VCaP (cell line): ENCODE data around the gene NEUROG1.
A peak's percentile ranks its signal among the peaks of the same experiment; 100 is the strongest.

Source experiments
- H3K27ac ChIP-seq: fragments of 450-650 bp; 2 replicates; pipeline ENCODE4 v1.5.1; 2017
- CTCF ChIP-seq: fragments of 450-650 bp; conservative IDR thresholded peaks from 2 replicates; pipeline ENCODE4 v1.5.1; 2017; ENCODE audit warnings: mild to moderate bottlenecking, moderate library complexity

The NEUROG1 gene

GRCh38 chr5:135509995-135510394 lies 25.8 kb downstream of the NEUROG1 start:
- no peak overlapping the region for H3K27ac ChIP-seq
- TF ChIP-seq CTCF, result no peak

- peak overlapping the region; percentile 63 for H3K27ac ChIP-seq
These were observed 27.2 kb downstream of the NEUROG1 start for GRCh38 chr5:135508496-135509005.

GRCh38 chr5:135505973-135506372 lies 29.8 kb downstream of the NEUROG1 start:
- no peak overlapping the region for H3K27ac ChIP-seq
- TF ChIP-seq CTCF, result no peak

More at GRCh38 chr5:135508496-135509005, 27.2 kb downstream of the NEUROG1 start:
- TF ChIP-seq CTCF, result no peak

DNA sequence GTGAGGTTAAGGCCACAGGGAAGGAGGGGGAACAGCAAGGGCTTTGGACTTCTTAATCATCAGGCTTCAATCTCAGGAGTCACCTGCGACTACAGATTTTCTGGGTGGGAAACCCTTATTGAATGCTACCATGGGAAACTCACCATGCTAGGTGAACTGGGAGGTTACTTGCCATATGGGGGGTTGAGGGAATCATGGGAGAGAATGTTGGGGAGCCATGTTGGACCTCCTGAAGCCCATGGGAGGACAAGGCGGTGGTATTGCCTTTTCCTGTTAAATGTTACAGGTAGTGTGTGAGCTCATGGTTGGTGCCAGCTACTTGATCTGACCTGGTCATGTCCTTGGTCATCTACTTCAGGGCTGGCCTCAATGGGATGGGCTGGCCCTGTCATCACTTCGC lies 31.4 kb downstream of the NEUROG1 start:
- TF ChIP-seq CTCF, result no peak
- no peak overlapping the region for H3K27ac ChIP-seq

DNA sequence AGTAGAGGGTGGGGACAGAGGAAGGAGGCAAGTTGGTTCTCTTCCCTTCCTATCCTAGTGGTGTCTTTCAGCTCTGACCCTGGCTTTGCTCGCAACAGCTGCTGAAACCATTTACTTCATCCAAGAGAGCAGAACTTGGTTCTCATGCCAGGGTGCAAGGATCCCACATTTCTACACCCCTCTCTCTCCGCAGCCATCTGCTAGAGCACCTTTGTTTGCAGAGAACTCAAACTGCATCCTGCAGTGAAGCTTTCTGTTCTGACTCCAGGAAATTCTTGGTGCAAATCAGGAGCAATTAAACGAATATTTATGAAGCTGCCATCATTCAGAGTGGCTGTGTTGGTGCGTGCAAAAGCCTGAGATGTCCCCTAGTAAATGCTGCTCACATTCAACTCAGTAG lies 31.9 kb downstream of the NEUROG1 start:
- H3K27ac ChIP-seq, result no peak overlapping the region
- no peak for TF ChIP-seq CTCF

- no peak for TF ChIP-seq CTCF
- no peak overlapping the region for H3K27ac ChIP-seq
These were observed 32.8 kb downstream of the NEUROG1 start for GRCh38 chr5:135502836-135503520.

- no peak for TF ChIP-seq CTCF
These were observed 33.8 kb downstream of the NEUROG1 start for GRCh38 chr5:135501965-135502364.

More at GRCh38 chr5:135501965-135502364, 33.8 kb downstream of the NEUROG1 start:
- H3K27ac ChIP-seq, result no peak overlapping the region
